GM19240 (cell line): ENCODE data around the gene ZFYVE28.

Experiments used
- DNase-seq: peaks from one replicate; pipeline ENCODE4 v3.0.0; 2011; ENCODE audit warnings: low spot score; ENCODE audit not compliant: insufficient read length

The ZFYVE28 gene

GRCh38 chr4:2428496-2429213 is 10.2 kb upstream of the ZFYVE28 start:
- no peak for DNase-seq

DNA sequence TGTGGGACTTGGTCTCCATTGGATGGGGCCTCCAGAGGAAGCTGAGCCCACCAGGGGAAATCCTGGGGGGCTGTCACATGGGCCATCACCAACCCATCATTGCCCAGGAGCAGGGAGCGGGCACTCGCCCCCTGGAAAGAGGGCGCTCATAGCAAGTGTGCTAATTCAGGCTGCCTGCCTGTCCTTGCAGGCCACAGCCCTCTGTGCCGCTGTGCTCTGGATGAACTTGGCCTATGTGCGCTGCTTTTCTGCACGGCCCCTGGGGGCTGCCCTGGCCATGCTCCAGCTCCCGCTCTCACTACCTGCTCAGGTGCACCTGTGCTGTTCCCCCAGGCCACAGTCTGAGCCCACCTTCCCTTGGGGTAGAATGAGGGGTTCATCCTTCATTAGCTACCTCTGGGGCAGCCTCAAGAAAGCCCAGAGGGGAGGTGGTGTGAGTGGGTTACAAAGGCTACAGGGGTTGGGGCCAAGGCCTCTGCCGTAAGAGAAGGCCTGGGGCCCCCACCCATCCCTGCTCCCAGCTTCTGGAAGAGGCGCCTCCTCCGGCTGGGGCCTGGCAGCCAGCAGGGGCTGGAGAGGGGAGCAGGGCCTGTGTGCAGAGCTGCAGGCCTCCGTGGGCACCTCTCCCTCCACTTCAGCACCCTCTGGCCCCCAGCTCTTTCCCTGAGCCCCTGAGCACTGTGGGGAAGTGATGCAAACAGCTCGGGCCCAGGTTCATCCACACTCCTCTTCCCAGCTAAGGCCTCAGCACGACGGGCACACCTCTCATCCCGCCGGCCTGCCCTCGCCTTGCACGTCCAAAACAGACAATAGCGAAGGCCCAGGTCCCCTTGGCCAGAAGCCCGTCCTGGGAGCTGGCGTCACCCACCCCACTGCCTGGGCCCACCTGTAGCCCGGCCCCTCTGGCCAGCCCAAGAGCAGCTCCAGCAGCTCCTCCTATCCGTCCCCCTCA is 9.2 kb upstream of the ZFYVE28 start:
- no peak for DNase-seq

- DNase-seq: no peak
These were observed 8.3 kb upstream of the ZFYVE28 start for GRCh38 chr4:2426711-2427275.

GRCh38 chr4:2426069-2426397 is 7.6 kb upstream of the ZFYVE28 start:
- DNase-seq: no peak

DNA sequence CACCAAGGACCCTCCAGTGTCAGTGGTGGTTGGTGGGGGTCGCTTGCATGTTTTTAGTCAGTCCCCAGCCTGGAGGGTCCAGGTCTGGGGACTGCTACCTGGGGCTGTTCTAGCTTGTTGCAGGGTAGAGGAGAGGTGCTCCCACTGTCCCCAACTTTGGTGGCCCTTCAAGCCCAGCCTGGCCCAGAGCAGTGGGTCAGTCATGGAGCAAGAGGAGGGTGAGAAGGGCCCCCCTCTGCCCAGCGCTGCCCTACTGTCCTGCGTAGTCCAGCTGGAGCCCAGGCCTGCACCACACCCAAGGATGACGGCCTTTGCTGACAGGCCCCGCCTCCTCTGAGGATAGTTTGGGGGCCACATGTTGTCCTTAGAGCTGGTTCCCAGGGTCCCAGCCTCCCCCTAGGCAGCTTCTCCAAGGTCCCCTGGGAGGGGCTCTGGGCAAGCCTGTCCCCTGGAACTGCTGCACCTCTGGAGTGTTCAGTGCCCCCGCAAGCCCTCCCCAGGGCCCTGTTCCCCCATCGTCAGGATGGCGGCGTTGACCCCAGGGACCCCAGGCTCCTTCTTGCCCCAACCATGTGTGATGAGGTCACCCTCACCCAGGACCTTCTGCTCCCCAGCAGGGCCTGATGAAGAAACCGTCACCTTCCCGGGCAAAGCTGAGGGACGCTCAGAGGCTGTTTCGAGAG is 7.1 kb upstream of the ZFYVE28 start:
- no peak for DNase-seq

GRCh38 chr4:2424581-2424980 is 6.1 kb upstream of the ZFYVE28 start:
- DNase-seq: no peak

DNA sequence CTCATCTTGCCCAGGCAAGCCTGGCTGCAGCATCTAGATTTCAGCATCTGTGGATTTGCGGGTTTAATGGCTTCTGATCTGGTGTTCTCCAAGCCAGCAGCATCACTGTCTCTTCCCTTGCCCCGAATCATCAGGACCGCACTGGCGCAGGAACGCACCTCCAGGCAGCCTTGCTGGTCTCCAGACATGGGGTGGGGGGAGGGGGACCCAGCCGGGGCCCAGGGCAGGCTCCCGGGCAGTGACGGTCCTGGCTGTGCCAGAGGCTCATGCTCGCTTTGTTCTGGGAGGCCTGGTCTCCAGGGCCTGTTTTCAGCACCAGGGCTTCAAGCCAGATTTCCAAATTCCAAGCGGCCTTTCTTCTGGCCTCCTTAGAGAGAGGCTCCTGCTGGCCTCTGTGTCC is 5.2 kb upstream of the ZFYVE28 start:
- no peak for DNase-seq

DNA sequence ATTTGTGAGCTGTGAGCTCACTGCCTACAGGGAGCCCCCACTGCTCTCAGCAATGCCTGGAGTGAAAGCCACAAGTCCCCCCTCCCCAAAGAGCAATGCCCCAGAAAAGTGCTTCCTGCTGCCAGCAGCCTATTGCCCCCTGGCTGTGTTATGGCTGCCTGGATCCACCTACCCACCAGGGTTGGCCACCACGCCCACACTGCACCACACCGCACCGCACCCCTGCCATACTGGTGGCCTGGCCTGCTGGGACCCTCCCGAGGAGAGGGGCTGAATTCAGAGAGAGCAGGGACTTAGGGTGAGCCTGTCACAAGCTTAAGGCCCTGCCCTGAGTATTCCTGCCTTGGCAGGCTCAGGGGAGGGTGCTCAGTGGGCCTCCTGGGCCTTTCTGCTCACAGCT is 4.6 kb upstream of the ZFYVE28 start:
- DNase-seq: no peak

DNA sequence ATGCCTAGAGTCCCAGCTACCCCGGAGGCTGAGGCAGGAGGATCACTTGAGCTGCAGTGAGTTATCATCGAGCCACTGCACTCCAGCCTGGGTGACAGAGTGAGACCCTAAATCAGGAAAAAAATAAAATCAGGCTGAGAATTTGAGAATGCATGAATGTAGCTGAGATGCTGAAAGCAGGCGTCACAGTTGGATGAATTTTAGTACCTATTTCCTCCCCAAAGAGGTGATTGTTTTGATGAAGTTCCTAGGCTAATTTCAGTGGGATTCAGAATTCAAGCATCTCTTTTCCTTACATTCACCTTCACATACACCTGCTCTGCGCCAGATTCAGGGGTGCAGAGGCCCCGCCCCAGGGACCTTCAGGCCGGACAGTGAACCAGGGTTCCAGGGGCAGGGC is 3.5 kb upstream of the ZFYVE28 start:
- DNase-seq: no peak

DNA sequence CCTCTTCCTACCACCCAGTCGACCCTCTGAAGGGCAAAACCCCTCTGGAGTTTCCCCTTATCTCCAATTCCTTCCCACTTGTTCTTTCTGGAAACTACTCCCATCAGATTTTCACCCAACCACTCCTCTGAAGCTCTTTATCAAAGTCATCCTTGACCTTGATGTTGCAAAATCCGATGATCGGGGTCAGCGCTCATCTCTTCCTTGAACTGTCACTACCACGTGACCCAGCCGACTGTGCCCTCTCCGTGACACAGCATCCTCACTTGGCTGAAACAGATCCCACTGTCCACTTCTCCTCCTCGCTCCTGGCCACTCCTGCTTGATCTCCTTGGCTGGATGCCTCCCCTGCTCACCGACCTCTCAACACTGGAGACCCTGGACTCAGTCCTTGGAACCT is 1.4 kb upstream of the ZFYVE28 start:
- no peak for DNase-seq

DNA sequence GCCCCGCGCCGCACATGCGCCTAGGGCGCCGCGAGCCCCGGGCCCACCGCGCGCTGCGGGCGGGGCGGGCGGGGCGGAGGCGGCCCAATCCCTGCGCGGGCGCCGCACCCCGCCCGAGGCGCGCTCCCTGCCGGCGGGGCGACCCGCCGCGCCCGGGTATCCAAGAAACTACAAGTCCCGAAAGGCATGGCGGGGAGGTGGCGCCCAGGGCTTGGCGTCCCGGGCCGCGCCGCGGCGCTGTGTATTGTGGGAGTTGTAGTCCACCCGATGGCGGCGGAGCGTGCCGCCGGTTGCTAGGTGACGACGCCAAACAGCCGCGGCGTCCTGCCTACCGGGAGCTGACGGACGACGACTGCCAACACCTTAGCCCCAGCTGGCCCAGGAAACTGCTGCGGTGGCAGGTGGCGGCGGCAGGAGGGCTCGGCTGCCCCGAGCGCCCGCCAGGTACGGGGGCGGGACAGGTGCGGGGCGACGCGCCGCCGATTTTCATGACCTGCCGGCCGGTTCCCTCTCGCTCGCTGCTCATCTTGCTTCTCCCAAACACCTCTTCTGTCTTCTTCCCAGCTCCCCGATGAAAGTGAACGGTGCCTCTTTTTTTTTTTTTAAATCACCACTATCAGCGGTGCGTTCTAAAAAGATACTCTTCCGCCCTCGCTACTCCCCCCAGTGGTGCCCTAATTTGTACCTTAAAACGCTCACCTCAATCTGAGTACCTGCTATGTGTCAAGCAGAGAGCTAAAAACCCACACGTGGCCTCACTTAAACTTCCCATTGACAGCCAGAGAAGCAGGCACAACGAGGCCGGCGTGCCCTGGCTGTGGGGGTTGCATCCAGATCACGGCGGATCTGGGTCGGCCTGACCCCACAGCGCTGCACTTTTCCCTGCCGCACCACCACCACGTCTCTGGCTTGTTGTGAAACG is 466 bp upstream of the ZFYVE28 start, which contains the start of gene CFAP99:
Gene CFAP99, plus strand, starts transcription at position 306 of the 922 bp plus-strand sequence.
- peak; percentile 97 for DNase-seq

DNA sequence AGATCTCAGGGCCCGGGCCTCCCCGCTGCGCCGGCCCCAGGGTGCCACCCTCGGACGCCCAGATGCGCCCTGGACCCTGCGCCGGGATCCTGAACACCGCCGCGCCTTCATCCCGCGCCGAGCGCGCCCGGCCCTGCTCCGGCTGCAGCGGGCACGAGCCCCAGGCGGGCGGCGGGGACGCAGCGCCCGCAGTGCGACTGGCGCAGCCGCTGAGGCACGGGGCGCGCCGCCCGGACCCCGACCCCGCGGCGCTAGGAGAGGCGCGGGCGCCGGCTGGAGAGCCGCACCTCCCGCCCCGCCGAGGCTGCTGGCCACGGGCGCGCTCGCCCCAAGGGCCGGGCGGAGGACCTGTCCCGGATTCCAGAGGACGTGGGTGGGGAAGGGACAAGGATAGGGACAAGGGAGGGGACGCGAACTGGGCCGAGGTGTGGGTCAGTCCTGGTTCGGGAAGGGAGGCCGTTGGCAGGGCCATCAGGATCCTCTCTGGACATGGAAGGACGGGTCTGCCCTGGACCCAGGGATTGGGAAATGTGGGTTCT is 1.1 kb downstream of the ZFYVE28 start:
- no peak for DNase-seq

GRCh38 chr4:2416564-2417225 is 1.8 kb downstream of the ZFYVE28 start:
- no peak for DNase-seq

- no peak for DNase-seq
These were observed 2.4 kb downstream of the ZFYVE28 start for GRCh38 chr4:2415881-2416563.

GRCh38 chr4:2415213-2415612 is 3.2 kb downstream of the ZFYVE28 start:
- DNase-seq: no peak

DNA sequence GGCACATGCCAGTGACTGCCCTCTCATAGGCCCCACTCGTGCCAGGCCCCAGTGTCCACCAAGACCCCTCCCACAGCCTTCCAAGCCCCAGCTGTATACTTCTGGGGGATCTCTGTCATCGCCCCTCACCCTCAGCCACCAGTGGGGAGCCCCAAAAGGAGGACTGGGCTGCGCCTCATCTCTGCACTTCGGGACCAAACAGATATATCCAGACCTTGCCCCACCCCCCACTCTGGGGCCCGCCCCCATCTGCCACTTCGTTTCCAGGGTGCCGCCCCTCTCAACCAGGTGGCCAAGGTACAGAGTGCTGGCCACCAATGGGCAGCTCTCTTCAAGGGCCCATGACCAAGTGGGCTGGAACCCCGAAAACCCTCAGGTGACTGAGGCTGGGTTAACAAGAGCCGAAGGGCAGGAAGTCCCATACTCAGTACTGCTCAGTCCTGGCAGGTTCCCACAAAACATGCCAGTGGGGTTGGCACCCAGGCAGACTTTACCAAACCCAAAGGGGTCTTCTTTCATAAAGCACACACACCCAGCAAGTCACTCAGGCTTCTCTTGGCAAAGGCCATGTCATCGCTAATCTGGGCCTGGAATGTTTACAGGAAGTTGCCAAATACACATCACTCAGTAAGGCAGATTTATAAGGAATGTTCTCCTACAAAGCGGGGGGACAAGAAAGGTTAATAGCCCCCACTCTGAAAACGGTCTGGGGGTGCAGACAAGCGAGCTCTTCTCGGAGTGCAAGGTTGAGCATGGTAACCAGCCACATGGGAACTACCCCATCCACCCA is 4.4 kb downstream of the ZFYVE28 start:
- no peak for DNase-seq

GRCh38 chr4:2412885-2413716 is 5.3 kb downstream of the ZFYVE28 start:
- peak; percentile 55 for DNase-seq

- DNase-seq: peak; percentile 58
These were observed 5.9 kb downstream of the ZFYVE28 start for GRCh38 chr4:2412534-2412884.
